T1000 (cell line): ENCODE data around the gene TRIO.

ENCODE experiments used
- DNase-seq: peaks from one replicate; lab custom pipeline; 2025; ENCODE audit warnings: mixed read lengths; lab: John Stamatoyannopoulos, UW

The TRIO gene

GRCh38 chr5:14395411-14395810 lies 252.3 kb downstream of the TRIO start:
- no peak for DNase-seq

GRCh38 chr5:14396066-14396465 lies 252.9 kb downstream of the TRIO start:
- DNase-seq: no peak

- DNase-seq: no peak
These were observed 253.6 kb downstream of the TRIO start for GRCh38 chr5:14396737-14397136.

- no peak for DNase-seq
These were observed 254.6 kb downstream of the TRIO start for GRCh38 chr5:14397717-14398116.

GRCh38 chr5:14399054-14399692 lies 256.0 kb downstream of the TRIO start:
- no peak for DNase-seq

GRCh38 chr5:14400085-14400484 lies 256.9 kb downstream of the TRIO start:
- no peak for DNase-seq

GRCh38 chr5:14400611-14401010 lies 257.5 kb downstream of the TRIO start:
- no peak for DNase-seq

GRCh38 chr5:14401639-14402038 lies 258.5 kb downstream of the TRIO start:
- DNase-seq: no peak

GRCh38 chr5:14402424-14402823 lies 259.3 kb downstream of the TRIO start:
- DNase-seq: no peak

GRCh38 chr5:14404780-14405179 lies 261.6 kb downstream of the TRIO start:
- no peak for DNase-seq

GRCh38 chr5:14405267-14405666 lies 262.1 kb downstream of the TRIO start:
- no peak for DNase-seq

- DNase-seq: no peak
These were observed 262.8 kb downstream of the TRIO start for GRCh38 chr5:14405706-14406553.

- peak; percentile 69 for DNase-seq
These were observed 263.4 kb downstream of the TRIO start for GRCh38 chr5:14406554-14406849.

- DNase-seq: no peak
These were observed 263.9 kb downstream of the TRIO start for GRCh38 chr5:14407051-14407450.

GRCh38 chr5:14407746-14408175 lies 264.6 kb downstream of the TRIO start:
- no peak for DNase-seq

- no peak for DNase-seq
These were observed 265.9 kb downstream of the TRIO start for GRCh38 chr5:14408969-14409586.

GRCh38 chr5:14410068-14410393 lies 266.9 kb downstream of the TRIO start:
- no peak for DNase-seq

GRCh38 chr5:14410394-14411201 lies 267.5 kb downstream of the TRIO start:
- DNase-seq: no peak

- DNase-seq: no peak
These were observed 268.1 kb downstream of the TRIO start for GRCh38 chr5:14411216-14411615.

GRCh38 chr5:14413331-14413750 lies 270.2 kb downstream of the TRIO start:
- DNase-seq: no peak

- DNase-seq: no peak
These were observed 270.9 kb downstream of the TRIO start for GRCh38 chr5:14414007-14414406.

- no peak for DNase-seq
These were observed 271.5 kb downstream of the TRIO start for GRCh38 chr5:14414656-14415023.
